Left renal pelvis (tissue), 4 donors: ENCODE measurements around the gene MAFF. TPM values are rescaled to one million over a fixed set of nuclear protein-coding genes. Genes with fewer than 3 reads are reported as not detected.

ENCODE experiments used
- polyA plus RNA-seq, 4 donors: library from polyadenylated mRNA; unstranded; fragments of 120-200 nt; gene quantifications; one replicate each; pipeline ENCODE4 v1.2.1, GENCODE V29; 2013; ENCODE audit not compliant: insufficient read length in 4 of 4

Gene MAFF
- polyA plus RNA-seq, 4 donors: 2.5 to 8.1 (median 3.8) TPM

Other genes starting within 250 kb of the MAFF start
- gene C22orf23, start 248.4 kb upstream of the MAFF start, polyA plus RNA-seq: 1 to 10 TPM; 4.2 to 7.0 (median 6.6) TPM
- 10 to 100 TPM; 47.9 to 74.8 (median 61.7) TPM for gene POLR2F, start 248.3 kb upstream of the MAFF start, polyA plus RNA-seq
- gene SOX10, start 217.4 kb upstream of the MAFF start, polyA plus RNA-seq: 1 to 10 TPM; 1.0 to 2.6 (median 1.9) TPM
- gene PICK1, start 144.6 kb upstream of the MAFF start, polyA plus RNA-seq: 10 to 100 TPM; 23.0 to 44.9 (median 31.7) TPM
- gene SLC16A8, start 117.8 kb upstream of the MAFF start, polyA plus RNA-seq: 1 to 10 TPM; 1.2 to 2.4 (median 2.3) TPM
- gene BAIAP2L2, start 91.3 kb upstream of the MAFF start, polyA plus RNA-seq: 1 to 10 TPM; 1.3 to 8.4 (median 4.3) TPM
- 10 to 100 TPM; 29.6 to 66.9 (median 35.2) TPM for gene PLA2G6, start 20.2 kb upstream of the MAFF start, polyA plus RNA-seq
- gene TMEM184B, start 71.0 kb downstream of the MAFF start, polyA plus RNA-seq: 10 to 100 TPM; 35.8 to 43.1 (median 42.5) TPM
- 100 to 1,000 TPM; 111 to 194 (median 133) TPM for gene CSNK1E, start 115.4 kb downstream of the MAFF start, polyA plus RNA-seq